HG03460 (cell line): ENCODE data around the gene CDK5R2.
"Not testable (repeated sequence)": the region's sequence is repeated elsewhere in the genome, so short reads cannot be mapped to it uniquely, and the experiment has no call there.

Experiments
- ATAC-seq: cut with Tn5 transposase; IDR thresholded peaks from one replicate; pipeline ENCODE4 v1.9.1; 2021; ENCODE audit not compliant: unreplicated experiment

CDK5R2 gene

DNA sequence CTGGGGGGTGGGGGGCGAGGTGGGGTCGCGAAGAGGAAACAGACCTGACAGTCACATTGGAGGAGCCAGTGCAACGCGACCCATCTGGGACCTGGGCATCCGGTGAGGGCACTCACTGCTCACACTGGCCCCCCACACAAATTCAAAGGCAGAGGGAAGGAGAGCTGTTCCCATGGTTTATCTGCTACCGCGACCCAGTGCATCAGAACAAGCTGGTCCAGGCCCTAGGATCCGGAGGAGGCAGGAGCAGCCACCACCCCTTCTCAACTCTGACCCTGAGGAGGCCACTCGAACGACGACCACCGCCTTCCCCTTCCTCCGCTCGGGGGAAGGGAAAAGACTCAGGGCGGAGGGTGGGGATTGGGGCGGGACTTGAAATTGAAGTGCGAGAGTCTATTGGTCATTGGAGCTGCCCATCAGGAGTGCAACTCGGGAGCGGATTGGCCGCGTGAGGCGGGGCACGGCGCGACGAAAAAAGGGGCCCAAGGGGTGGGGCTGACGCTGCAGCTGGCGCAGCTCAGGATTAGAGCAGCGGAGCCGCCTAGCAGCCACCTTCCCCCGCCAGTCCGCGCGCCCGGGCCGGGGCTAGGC is at the start of gene CDK5R2:
CDK5R2 (plus strand) TSS at position 526 of the 591 bp plus-strand sequence. CDS start 155 bp downstream, outside the sequence.
- ATAC-seq, result peak; percentile 99

DNA sequence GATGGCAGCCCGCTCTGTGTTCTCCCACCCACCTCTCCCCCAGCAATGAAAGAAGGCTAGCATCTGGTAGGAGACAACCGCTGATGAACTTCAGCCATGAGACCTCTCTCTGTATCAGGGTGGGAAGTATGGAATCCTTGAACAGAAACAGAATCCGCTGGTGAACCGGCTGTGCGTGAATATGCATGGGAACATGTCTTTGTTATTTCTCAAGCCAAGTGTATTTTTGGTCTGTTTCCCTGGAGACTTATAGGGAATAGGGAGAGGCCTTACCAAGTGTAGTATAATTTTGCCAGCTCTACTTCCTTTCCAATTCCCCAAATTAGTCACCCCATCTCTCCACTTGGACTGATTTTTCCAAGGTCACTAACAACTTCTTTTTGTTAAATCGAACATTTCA is 48.7 kb upstream of the CDK5R2 start:
- no peak for ATAC-seq

DNA sequence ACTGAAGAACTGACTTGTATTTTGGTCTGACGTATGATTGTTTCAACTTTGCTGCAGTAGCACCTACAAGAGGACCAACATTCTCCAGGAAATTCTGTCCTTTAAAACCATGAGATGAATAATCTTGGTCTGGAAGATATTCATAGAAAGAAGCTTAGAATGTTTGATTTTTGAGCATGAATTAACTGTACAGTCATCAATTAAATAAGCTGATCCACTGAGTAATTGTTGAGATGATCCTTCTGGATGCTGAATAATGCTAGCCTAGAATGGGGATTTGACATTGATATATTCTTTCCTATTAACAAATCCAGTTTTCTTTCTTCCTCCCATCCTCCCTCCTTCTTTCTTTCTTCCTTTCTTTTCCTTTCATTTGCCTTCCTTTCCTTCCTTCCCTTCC is 39.0 kb upstream of the CDK5R2 start:
- no peak for ATAC-seq

DNA sequence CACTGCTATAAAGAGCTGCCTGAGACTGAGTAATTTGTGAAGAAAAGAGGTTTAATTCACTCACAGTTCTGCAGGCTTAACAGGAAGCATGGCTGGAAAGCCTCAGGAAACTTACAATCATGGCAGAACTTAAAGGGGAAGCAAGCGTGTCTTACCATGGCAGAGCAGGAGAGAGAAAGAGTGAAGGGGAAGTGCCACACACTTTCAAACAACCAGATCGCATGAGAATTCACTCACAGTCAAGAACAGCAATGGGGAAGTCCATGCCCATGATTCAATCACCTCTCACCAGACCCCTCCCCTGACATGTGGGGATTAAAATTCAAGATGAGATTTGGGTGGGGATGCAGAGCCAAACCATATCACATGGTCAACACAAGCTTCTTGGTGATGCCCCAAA is 34.7 kb upstream of the CDK5R2 start:
- ATAC-seq, result no peak

DNA sequence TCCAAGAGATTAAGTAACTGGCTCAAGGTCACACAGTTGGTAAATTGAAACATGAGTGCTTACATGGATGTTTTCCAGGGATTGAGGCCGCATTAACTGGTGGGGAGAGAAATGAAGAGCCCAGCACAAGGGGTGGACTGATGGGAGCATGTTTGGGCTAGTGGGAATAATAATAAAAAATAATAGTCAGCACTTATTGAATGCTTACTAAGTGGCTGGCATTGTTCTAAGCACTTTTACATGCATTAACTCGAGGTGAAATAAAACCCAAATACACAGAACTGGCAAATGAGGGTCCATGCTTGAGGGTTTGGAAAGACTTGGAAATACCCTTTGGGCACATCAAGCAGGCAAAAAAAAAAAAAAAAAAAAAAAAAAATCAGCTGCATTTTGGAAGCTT is 34.0 kb upstream of the CDK5R2 start:
- ATAC-seq, result no peak

DNA sequence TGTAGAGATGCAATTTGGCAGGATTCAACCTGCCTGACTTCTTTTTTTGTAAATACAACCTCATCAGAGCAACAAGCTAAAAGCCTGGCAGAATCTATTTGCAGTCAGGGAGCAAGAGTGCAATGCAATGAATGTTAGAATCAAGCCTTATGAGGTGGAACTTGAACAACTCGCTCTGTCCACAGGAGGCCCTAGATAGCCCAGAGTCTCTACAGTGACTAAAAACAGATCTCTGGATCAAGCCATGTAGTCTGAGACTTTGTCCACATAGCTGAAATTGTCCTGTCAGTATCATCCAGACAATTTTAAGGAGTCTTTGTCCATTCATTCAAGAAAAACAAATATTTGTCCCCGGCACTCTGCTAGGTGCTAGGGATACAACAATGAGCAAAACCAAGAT is 32.0 kb upstream of the CDK5R2 start:
- no peak for ATAC-seq

DNA sequence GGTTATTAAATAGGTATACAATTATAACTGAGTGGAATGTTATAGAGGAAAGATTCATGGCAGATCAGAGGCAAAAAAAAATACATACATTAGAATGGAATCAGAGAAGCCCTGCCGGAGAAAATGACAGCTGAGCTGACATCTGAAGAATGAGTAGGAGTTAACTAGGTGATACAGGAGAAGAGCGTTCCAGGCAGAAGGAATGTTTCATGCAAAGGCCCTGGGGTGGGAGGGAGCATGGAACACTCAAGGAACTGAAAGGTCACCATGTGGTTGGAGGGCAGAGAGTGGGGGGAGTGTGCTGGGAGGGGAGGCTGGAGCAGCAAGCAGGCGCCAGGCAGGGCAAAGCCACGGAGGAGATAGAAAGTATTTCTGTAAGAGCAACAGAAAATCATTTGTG is 31.6 kb upstream of the CDK5R2 start:
- ATAC-seq, result no peak

DNA sequence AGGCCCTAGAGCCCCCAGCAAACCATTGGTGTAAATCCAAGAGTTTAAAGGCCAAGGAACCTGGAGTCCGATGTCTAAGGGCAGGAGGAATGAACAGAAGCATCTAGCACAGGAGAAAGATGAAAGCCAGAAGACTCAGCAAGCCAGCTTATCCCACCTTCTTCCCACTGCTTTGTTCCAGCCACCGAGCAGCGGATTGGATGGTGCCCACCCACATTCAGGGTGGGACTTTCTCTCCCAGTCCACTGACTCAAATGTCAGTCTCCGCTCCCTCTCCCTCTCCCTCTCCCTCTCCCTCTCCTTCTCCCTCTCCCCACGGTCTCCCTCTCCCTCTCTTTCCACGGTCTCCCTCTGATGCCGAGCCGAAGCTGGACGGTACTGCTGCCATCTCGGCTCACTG is 29.0 kb upstream of the CDK5R2 start:
- not testable (repeated sequence) for ATAC-seq

DNA sequence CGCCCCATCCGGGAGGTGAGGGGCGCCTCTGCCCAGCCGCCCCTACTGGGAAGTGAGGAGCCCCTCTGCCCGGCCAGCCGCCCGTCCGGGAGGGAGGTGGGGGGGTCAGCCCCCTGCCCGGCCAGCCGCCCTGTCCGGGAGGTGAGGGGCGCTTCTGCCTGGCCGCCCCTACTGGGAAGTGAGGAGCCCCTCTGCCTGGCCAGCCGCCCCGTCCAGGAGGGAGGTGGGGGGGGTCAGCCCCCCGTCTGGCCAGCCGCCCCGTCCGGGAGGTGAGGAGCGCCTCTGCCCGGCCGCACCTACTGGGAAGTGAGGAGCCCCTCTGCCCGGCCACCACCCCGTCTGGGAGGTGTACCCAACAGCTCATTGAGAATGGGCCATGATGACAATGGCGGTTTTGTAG is 27.7 kb upstream of the CDK5R2 start:
- ATAC-seq, result not testable (repeated sequence)

DNA sequence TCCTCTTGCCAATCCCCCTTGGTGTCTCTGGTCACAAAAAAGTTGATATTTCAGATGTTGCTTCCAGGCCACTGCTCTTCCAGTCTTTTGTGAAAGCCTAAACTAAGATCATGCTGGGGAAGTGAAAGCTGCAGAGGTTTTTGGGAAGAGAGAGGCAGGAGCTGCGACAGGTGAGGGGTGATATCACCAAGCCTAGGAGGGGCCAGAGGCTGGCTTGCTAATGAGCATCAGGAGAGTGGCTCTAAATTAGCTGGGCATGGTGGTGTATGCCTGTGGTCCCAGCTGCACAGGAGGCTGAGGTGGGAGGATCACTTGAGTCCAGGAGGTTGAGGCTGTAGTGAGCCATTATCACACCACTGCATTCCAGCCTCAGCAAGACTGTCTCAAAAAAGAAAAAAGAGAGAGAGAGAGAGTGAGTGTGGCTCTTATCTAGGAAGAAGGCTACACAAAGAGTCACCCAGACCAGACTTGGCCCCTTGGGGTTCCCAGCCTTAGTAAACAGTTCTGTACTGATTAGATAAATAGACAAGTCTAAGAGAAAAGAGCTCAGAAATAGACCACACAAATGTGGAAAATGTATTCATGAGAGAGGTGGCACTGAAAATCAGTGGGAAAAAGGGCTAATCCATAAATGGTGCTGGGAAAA is 14.6 kb upstream of the CDK5R2 start:
- no peak for ATAC-seq

DNA sequence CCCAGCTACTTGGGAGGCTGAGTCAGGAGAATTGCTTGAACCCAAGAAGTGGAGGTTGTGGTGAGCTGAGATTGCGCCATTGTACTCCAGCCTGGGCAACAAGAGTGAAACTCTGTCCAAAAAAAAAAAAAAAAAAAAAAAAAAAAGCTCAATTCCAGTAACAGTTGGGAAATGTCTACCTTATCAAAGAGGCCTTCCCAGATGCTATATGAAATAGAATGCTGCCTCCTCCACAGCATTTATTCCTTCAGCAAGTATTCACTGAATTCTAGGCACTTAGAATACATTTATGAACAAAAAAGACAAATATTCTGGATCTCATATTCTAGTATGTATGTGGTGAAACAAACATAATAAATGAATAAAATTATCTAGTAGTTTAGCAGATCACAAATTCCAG is 12.8 kb upstream of the CDK5R2 start:
- ATAC-seq, result no peak

DNA sequence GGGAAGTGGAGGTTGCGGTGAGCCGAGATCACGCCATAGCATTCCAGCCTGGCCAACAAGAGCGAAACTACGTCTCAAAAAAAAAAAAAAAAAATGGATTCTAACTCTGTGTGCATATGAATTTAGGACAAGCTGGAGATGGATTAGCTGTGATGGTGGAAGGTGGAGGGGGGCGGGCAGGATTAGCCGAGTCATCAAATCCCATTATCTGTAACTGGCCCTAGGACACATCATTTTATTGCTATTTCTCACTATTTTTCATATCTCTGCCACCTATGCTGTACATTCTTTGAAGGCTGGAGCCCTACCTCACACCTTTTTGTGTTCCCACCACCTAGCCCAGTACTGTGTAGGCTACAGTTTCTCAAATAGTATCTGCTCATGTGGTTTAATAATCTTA is 7.3 kb upstream of the CDK5R2 start:
- no peak for ATAC-seq

DNA sequence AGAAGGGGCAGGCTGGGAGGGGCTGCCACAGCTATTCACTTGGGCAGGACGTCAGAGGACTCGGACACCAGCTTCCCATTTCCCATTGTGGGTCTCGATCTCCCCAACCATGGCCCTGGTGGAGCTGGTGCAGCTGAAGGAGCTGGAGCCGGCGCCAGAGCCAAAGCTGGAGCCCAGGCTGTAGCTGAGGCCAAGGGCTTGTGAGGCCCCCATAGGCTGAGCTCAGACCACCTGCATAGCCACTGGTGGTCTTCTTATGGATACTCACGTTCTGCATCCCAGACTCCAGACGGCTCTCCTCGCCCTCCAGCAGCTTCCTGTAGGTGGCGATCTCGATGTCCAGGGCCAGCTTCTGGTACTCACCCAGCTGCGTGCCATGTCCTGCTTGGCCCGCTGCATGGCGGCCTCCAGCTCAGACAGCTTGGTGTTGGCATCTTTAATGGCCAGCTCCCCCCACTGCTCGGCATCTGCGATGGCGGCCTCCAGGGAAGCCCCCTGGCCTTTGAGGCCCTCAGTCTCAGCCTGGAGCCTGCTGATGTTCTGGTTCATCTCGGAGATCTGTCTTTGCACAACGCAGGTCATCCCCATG is 6.0 kb upstream of the CDK5R2 start:
- ATAC-seq, result no peak

DNA sequence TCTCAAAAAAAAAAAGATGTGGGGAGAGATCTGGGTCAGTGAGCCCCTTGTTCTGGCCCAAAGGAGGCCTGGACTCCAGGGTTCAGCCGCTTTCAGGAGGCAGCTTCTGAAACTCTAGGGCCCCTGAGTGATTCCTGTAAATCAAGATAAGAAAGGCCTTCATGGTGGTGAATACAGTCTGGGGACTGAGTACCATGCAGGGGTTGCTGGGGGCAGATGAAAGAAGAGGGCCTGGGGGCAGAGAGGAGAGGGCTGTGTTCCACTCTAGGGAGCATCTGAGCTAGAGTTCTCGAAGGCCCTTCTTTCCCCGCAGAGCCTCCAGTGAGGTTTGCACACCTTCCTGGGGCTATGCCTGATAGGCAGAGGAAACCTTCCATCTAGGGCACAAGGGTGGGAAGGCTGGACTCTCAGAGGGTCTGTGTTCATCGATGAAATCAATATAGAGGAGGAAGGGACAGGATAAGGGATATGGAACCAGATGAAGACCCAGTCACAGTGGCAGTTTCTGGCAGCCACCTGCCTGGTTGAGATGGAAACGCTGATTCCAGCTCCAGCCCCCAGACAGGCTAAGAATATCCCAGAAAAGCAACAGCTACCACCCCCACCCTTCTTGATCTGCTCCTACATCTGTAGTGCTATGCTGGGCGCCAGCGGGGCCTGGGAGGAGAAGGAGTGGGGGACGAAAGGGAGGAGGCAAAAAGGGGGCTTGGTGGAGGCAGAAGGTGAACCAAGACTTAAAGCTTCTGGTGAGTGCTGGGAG is 4.7 kb upstream of the CDK5R2 start:
- no peak for ATAC-seq

DNA sequence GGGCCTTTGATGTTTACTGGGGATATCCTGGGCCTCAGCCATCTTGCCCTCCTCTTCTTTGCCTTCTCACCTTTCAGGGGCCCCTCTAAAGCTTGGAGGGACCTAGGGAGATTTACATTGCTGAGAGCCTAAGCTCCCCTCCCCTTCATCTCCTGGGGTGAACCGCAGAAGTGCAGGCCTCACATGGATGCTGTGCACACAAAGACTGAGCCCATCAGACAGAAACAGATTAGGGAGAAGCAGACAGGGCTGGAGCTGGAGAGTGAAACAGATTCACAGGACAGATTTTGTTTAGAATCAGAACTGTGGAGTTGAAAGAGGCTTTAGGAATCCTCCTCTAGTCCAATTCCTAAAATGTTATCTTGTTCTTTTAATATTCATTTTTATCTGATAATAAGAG is 3.4 kb upstream of the CDK5R2 start:
- ATAC-seq, result no peak

DNA sequence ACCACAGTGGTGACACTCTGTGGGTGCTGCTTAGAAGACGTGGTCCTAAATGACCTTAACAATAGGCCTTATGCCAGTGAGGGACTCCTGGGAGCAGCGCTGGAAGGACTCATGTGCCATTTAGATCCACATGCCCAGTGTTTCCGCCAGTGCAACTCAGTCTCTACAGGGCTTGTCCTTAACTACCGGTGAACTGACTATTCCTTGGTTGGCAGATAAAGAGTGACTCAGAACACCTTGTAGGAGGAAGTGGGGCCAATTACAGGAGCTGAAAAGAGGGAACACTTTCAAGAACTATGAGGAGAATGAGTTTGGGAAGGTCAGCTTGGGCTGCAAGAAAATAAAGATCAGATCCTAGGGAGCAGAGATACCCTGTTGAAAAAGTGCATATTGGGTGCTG is 1.8 kb upstream of the CDK5R2 start:
- ATAC-seq, result no peak

DNA sequence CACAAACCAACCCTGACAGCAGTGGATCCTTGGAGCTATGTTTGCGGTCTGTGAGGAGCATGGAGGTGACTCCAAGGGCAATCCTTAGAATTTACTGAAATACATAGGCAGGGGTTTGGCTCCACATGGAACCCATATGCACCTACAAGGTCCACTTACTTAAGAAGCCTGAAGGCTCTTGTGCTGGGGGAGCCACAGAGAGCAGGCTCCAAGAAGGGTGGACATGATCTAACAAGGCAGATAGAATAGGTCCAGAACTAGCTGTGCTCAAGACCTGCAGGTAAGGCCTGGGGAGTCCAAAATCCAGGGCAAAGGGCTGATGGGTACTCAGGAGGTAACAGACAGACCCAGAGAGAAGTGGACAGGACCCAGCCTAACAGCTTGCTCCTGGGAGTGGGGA is 1.2 kb upstream of the CDK5R2 start:
- ATAC-seq, result no peak

DNA sequence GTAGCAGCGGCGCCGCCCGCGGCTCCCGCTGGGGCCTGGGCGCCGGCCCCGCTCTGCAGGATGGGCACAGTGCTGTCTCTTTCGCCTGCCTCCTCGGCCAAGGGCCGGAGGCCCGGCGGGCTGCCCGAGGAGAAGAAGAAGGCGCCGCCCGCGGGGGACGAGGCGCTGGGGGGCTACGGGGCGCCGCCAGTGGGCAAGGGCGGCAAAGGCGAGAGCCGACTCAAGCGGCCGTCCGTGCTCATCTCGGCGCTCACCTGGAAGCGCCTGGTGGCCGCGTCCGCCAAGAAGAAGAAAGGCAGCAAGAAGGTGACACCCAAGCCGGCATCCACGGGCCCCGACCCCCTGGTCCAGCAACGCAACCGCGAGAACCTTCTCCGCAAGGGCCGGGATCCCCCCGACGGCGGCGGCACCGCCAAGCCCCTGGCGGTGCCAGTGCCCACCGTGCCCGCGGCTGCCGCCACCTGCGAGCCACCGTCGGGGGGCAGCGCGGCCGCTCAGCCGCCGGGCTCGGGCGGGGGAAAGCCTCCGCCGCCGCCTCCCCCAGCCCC is 369 bp downstream of the CDK5R2 start:
- ATAC-seq, result no peak

DNA sequence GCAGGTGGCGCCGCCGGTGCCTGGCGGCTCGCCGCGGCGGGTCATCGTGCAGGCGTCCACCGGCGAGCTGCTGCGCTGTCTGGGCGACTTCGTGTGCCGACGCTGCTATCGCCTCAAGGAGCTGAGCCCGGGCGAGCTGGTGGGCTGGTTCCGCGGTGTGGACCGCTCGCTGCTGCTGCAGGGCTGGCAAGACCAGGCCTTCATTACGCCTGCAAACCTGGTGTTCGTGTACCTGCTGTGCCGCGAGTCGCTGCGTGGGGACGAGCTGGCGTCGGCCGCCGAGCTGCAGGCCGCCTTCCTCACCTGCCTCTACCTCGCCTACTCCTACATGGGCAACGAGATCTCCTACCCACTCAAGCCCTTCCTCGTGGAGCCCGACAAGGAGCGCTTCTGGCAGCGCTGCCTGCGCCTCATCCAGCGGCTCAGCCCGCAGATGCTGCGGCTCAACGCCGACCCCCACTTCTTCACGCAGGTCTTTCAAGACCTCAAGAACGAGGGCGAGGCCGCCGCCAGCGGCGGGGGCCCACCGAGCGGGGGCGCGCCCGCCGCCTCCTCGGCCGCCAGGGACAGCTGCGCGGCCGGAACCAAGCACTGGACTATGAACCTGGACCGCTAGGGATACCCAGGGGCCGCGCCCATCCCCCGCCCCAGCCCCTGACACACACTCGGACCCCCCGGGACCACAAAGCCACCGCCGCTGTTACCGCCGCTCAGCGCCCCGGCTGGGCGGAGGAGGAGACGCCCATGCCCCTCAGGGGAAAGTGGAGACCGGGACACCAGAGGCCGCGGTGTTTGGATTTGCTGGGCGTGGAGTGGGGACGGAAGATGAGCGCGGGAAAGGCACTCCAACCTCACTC is 1.1 kb downstream of the CDK5R2 start:
- no peak for ATAC-seq

DNA sequence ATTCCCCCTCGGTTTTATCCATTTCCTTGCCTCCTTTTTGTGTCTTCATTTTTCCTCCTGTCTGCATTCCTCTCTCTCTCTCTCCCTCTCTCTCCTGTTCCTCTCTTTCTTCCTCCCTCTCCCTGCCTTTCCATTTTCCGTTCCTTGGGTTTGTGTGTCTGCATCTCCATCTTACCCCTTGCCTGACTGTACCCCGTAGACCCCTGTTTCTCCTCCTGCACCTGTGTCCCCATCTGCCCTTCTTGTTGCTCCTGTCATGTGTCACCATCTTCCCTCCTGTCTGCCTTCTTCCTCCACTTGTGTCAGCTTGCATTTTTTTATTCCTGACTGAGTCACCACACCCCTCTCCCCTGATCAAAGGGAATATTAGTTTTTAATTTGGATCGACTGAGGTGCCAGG is 1.8 kb downstream of the CDK5R2 start:
- ATAC-seq, result no peak
